ENCODE measurements around the gene POMT1.

- no peak for TF ChIP-seq CTCF (IDR thresholded peaks at IDR 0.05)
- no peak for TF ChIP-seq POLR2A (IDR thresholded peaks at IDR 0.05)
- no peak for TF ChIP-seq POLR2AphosphoS5 (IDR thresholded peaks at IDR 0.05)
Measured at GRCh38 chr9:131516930-131517329, 14.2 kb downstream of the POMT1 start.

Measured in upper lobe of left lung (tissue), 4 donors.